Measurements from ENCODE around the gene ASIC4.

ASIC4 gene

DNA sequence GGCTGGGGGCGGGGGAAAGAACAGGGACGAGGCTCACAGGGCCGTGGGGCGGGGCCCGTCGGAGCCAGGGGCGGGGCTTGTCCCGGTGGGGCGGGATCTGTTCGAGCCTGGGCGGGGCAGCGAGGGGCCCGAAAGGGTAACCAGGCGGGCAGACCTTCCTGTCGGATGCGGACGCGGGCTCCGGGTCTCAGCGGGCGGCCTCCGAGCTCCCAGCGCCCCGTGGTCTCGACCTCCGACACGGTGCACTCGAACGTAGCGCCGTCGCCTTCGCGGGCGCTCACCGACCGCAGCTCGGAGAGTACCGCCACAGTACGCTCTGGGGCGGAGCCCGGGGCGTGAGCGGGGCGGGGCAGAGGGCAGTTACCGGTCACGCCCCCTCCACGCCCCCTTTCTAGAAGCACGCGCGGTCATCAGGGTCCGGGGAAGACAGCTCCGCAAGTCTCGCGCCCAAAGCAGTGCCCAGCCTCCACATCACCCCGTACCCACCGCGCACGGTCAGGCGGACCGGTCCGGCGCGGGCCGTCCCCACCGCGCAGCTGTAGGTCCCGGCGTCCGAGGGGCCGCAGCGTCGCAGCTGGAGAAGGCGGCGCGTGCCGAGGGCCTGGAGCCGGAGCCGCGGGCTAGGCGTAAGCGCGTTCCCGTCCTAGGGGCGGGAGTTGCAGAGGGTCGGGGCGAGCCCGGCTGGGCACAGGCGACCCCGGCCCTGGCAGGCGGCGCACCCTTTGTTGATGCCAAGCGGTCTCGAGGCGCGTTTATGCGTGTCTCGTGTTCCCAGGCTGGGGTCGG, 38.3 kb downstream of the ASIC4 start:
- TF ChIP-seq CTCF (conservative IDR thresholded peaks at IDR 0.05; ENCODE audit: control insufficient read depth, insufficient read depth, low read depth, low read length) = no peak
- peak overlapping the region; percentile 55 for H3K4me3 ChIP-seq (ENCODE audit: control insufficient read depth, low read depth, low read length)
- peak; percentile 65 for DNase-seq (ENCODE audit: low read depth)

DNA sequence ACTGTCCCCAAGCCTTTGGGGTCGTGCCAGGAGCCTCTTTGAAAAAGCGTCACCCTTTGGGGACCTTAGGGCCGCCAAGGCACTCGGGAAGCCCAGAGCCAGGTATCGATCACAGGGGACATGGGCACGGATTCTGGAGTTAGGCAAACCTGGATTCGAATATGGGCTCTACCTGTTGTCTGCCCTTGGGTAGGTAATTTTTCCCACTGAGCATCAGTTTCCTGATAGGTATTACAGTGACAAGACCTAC, 38.8 kb downstream of the ASIC4 start:
- no peak overlapping the region for H3K4me3 ChIP-seq (ENCODE audit: control insufficient read depth, low read depth, low read length)
- TF ChIP-seq CTCF (conservative IDR thresholded peaks at IDR 0.05; ENCODE audit: control insufficient read depth, insufficient read depth, low read depth, low read length) = no peak
- DNase-seq (ENCODE audit: low read depth) = no peak

GRCh38 chr2:219553463-219553963, 39.2 kb downstream of the ASIC4 start:
- H3K4me3 ChIP-seq (ENCODE audit: control insufficient read depth, low read depth, low read length) = no peak overlapping the region
- TF ChIP-seq CTCF (conservative IDR thresholded peaks at IDR 0.05; ENCODE audit: control insufficient read depth, insufficient read depth, low read depth, low read length) = no peak
- DNase-seq (ENCODE audit: low read depth) = no peak

GRCh38 chr2:219554350-219554749, 40.1 kb downstream of the ASIC4 start:
- DNase-seq (ENCODE audit: low read depth) = no peak

DNA sequence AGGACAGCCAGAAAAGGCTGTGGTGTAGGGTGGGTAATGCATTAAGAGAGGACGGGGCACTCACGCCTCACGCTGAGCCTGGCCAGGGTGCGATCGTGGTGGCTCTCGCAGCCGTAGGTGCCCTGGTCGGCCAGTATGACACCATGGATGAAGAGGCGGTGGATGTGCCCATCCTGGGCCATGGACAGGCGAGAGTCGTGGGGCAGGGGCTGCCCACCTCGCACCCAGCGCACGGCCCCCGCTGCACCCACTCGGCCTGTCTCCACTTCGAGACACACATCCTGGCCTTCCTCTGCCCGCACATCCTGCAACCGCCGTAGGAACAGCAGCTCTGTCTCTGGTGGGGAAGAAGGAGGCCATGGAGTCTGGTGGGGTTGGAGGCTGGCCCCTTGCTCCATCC, 41.7 kb downstream of the ASIC4 start:
- H3K4me3 ChIP-seq (ENCODE audit: control insufficient read depth, low read depth, low read length) = no peak overlapping the region
- no peak for TF ChIP-seq CTCF (conservative IDR thresholded peaks at IDR 0.05; ENCODE audit: control insufficient read depth, insufficient read depth, low read depth, low read length)
- no peak for DNase-seq (ENCODE audit: low read depth)

More at GRCh38 chr2:219554350-219554749, 40.1 kb downstream of the ASIC4 start:
- no peak overlapping the region for H3K4me3 ChIP-seq (ENCODE audit: control insufficient read depth, low read depth, low read length)
- no peak for TF ChIP-seq CTCF (conservative IDR thresholded peaks at IDR 0.05; ENCODE audit: control insufficient read depth, insufficient read depth, low read depth, low read length)

- no peak overlapping the region for H3K4me3 ChIP-seq (ENCODE audit: control insufficient read depth, low read depth, low read length)
- DNase-seq (ENCODE audit: low read depth) = no peak
- TF ChIP-seq CTCF (conservative IDR thresholded peaks at IDR 0.05; ENCODE audit: control insufficient read depth, insufficient read depth, low read depth, low read length) = no peak
Observed at GRCh38 chr2:219556413-219556812, 42.1 kb downstream of the ASIC4 start.
